WI38 (cell line): ENCODE results near the gene NCBP3.

ENCODE experiments used
- H3K4me3 ChIP-seq: 2 replicates; pipeline ENCODE4 v1.5.1; 2011; ENCODE audit warnings: low read depth, mild to moderate bottlenecking, control low read depth, low read length
- CTCF ChIP-seq: IDR thresholded peaks from 2 replicates; pipeline ENCODE4 v1.5.1; 2012; ENCODE audit warnings: low read depth, mild to moderate bottlenecking, control low read depth, low read length

The NCBP3 gene

GRCh38 chr17:3761918-3762380 is 84.1 kb downstream of the NCBP3 start:
- no peak for TF ChIP-seq CTCF
- H3K4me3 ChIP-seq, result no peak overlapping the region

- no peak for TF ChIP-seq CTCF
- H3K4me3 ChIP-seq, result no peak overlapping the region
Observed at GRCh38 chr17:3761036-3761917, 84.8 kb downstream of the NCBP3 start.

GRCh38 chr17:3759597-3760216 is 86.3 kb downstream of the NCBP3 start:
- H3K4me3 ChIP-seq, result no peak overlapping the region
- TF ChIP-seq CTCF, result no peak

- TF ChIP-seq CTCF, result no peak
- no peak overlapping the region for H3K4me3 ChIP-seq
Observed at GRCh38 chr17:3755335-3756030, 90.6 kb downstream of the NCBP3 start.

GRCh38 chr17:3754458-3755334 is 91.3 kb downstream of the NCBP3 start:
- TF ChIP-seq CTCF, result no peak
- H3K4me3 ChIP-seq, result no peak overlapping the region

GRCh38 chr17:3754066-3754457 is 92.0 kb downstream of the NCBP3 start:
- TF ChIP-seq CTCF, result no peak

More at GRCh38 chr17:3754066-3754457, 92.0 kb downstream of the NCBP3 start:
- H3K4me3 ChIP-seq, result no peak overlapping the region
